Liver (tissue), 3 donors: ENCODE data around the gene SGK1.

ENCODE experiments used
- EGR1 ChIP-seq, 2 donors: IDR thresholded peaks; 2 replicates each; pipeline ENCODE4 v1.6.1; 2016 to 2018; ENCODE audit warnings: antibody characterized with exemption in 2 of 2, low read depth in 2 of 2
- GABPA ChIP-seq, 2 donors: IDR thresholded peaks in 1 of 2; conservative IDR thresholded peaks in 1 of 2; 2 replicates each; pipeline ENCODE4 v1.6.1; 2016; ENCODE audit warnings: antibody characterized with exemption in 2 of 2, mild to moderate bottlenecking in 1 of 2, moderate library complexity in 1 of 2
- JUND ChIP-seq, 2 donors: IDR thresholded peaks; 2 replicates each; pipeline ENCODE4 v1.6.1; 2016; ENCODE audit warnings: antibody characterized with exemption in 2 of 2
- MAX ChIP-seq: IDR thresholded peaks from 2 replicates; pipeline ENCODE4 v1.6.1; 2016; ENCODE audit warnings: antibody characterized with exemption
- NR2F2 ChIP-seq: IDR thresholded peaks from 2 replicates; pipeline ENCODE4 v1.6.1; 2016; ENCODE audit warnings: antibody characterized with exemption
- RAD21 ChIP-seq, 2 donors: IDR thresholded peaks; 2 replicates each; pipeline ENCODE4 v1.6.1; 2016; ENCODE audit warnings: antibody characterized with exemption in 2 of 2, mild to moderate bottlenecking in 2 of 2
- SP1 ChIP-seq: IDR thresholded peaks from 2 replicates; pipeline ENCODE4 v1.6.1; 2018; ENCODE audit warnings: antibody characterized with exemption, mild to moderate bottlenecking
- TAF1 ChIP-seq: conservative IDR thresholded peaks from 2 replicates; pipeline ENCODE4 v1.6.1; 2016; ENCODE audit warnings: antibody characterized with exemption, mild to moderate bottlenecking
- YY1 ChIP-seq: IDR thresholded peaks from 2 replicates; pipeline ENCODE4 v1.6.1; 2016; ENCODE audit warnings: antibody characterized with exemption, mild to moderate bottlenecking
- TF ChIP-seq, protein P1 (sequence below): fragments of 150-350 bp; IDR thresholded peaks from 2 replicates; pipeline ENCODE4 v1.5.1; 2017; ENCODE audit warnings: improper control_type of control experiment, low read depth, low read length; ENCODE audit not compliant: missing input control
- TF ChIP-seq, protein P2 (sequence below): IDR thresholded peaks from 2 replicates; pipeline ENCODE4 v1.6.1; 2016; ENCODE audit warnings: antibody characterized with exemption, mild to moderate bottlenecking
- donor health status: healthy.
- donor health status: healthy.

DNA sequence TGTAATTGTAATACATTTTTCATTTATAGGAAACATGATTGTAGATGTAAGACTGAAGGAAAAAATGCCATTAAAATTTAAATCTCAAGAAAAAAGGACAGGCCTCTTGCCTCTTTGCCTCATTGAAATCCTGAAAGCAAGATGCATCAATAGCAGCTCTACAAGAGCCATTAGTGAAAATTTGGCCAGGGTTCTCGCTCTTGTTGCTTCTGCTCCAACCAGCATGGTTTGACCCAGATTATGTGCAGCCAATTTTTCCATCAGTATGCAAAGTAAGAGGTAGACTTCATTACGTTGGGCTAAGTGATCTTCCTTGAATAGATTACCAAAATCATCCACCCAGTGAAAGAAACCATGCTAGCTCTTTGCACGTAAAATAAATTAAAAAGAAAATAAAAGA, 106.6 kb downstream of the SGK1 start:
- TF ChIP-seq YY1 (no peak), GABPA (IDR thresholded peaks at IDR 0.05 in 1 of 2, conservative IDR thresholded peaks at IDR 0.05 in 1 of 2) (no peak), JUND (IDR thresholded peaks at IDR 0.05) (no peak), EGR1 (IDR thresholded peaks at IDR 0.05; ENCODE audit: low read depth in 2 of 2) (no peak), MAX (no peak), SP1 (no peak), TAF1 (no peak), NR2F2 (no peak), RAD21 (IDR thresholded peaks at IDR 0.05) (no peak)
- TF ChIP-seq, protein P1, sequence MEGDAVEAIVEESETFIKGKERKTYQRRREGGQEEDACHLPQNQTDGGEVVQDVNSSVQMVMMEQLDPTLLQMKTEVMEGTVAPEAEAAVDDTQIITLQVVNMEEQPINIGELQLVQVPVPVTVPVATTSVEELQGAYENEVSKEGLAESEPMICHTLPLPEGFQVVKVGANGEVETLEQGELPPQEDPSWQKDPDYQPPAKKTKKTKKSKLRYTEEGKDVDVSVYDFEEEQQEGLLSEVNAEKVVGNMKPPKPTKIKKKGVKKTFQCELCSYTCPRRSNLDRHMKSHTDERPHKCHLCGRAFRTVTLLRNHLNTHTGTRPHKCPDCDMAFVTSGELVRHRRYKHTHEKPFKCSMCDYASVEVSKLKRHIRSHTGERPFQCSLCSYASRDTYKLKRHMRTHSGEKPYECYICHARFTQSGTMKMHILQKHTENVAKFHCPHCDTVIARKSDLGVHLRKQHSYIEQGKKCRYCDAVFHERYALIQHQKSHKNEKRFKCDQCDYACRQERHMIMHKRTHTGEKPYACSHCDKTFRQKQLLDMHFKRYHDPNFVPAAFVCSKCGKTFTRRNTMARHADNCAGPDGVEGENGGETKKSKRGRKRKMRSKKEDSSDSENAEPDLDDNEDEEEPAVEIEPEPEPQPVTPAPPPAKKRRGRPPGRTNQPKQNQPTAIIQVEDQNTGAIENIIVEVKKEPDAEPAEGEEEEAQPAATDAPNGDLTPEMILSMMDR = no peak
- TF ChIP-seq, protein P2, sequence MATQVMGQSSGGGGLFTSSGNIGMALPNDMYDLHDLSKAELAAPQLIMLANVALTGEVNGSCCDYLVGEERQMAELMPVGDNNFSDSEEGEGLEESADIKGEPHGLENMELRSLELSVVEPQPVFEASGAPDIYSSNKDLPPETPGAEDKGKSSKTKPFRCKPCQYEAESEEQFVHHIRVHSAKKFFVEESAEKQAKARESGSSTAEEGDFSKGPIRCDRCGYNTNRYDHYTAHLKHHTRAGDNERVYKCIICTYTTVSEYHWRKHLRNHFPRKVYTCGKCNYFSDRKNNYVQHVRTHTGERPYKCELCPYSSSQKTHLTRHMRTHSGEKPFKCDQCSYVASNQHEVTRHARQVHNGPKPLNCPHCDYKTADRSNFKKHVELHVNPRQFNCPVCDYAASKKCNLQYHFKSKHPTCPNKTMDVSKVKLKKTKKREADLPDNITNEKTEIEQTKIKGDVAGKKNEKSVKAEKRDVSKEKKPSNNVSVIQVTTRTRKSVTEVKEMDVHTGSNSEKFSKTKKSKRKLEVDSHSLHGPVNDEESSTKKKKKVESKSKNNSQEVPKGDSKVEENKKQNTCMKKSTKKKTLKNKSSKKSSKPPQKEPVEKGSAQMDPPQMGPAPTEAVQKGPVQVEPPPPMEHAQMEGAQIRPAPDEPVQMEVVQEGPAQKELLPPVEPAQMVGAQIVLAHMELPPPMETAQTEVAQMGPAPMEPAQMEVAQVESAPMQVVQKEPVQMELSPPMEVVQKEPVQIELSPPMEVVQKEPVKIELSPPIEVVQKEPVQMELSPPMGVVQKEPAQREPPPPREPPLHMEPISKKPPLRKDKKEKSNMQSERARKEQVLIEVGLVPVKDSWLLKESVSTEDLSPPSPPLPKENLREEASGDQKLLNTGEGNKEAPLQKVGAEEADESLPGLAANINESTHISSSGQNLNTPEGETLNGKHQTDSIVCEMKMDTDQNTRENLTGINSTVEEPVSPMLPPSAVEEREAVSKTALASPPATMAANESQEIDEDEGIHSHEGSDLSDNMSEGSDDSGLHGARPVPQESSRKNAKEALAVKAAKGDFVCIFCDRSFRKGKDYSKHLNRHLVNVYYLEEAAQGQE = no peak
